Lower leg skin (tissue), 4 donors: ENCODE data around the gene ILDR2. TPM values are rescaled to one million over a fixed set of nuclear protein-coding genes. Genes with fewer than 3 reads are reported as not detected.

Experiments
- DNase-seq, 2 donors: peaks; one replicate each; pipeline ENCODE4 v3.0.0-alpha.2; 2019; ENCODE audit warnings: low spot score in 2 of 2
- H3K4me3 ChIP-seq: fragments of 200-600 bp; sonication (generic); 2 replicates; pipeline ENCODE4 v1.5.1; 2017; ENCODE audit warnings: mild to moderate bottlenecking, low read depth; ENCODE audit not compliant: poor library complexity, severe bottlenecking
- CTCF ChIP-seq, 3 donors: fragments of 450-650 bp; IDR thresholded peaks; one replicate each; pipeline ENCODE4 v1.5.1; 2016; ENCODE audit warnings: antibody characterized with exemption in 3 of 3, mild to moderate bottlenecking in 3 of 3, moderate library complexity in 2 of 3
- POLR2A ChIP-seq, 2 donors: fragments of 450-650 bp; IDR thresholded peaks; one replicate each; pipeline ENCODE4 v1.6.1; 2016 to 2017; ENCODE audit warnings: antibody characterized with exemption in 2 of 2, mild to moderate bottlenecking in 1 of 2, moderate library complexity in 1 of 2
- WGBS, 2 donors: methylation state at CpG; one replicate each; pipeline ENCODE4 v1.1.5; 2018; 5-methylcytosine and 5-hydroxymethylcytosine counted together
- intact Hi-C: fragments of 100-400 bp; cut with DNase I; formaldehyde crosslinking; loops from one replicate; pipeline ENCODE4 v1.15.0; 2023; ENCODE audit warnings: low total_unique reads
- total RNA-seq, 4 donors: library from RNA; depleted of rRNA; stranded (reverse); fragments of >200 nt; gene quantifications; one replicate each; pipeline ENCODE4 v1.1.0, GENCODE V29; 2016

The ILDR2 gene
- total RNA-seq, 4 donors from 2014 or later: 0.29 to 0.46 (median 0.42) TPM; not detected in 1

- H3K4me3 ChIP-seq: no peak overlapping the region
- TF ChIP-seq CTCF (IDR thresholded peaks at IDR 0.05) (no peak), POLR2A (IDR thresholded peaks at IDR 0.05) (no peak)
- DNase-seq: no peak
- intact Hi-C loops: no loop called here
- 93 to 95% methylated on average over 1 of the region's 1 CpG for WGBS, 2 donors
These were observed 14.4 kb downstream of the ILDR2 start for GRCh38 chr1:166960858-166961474.

GRCh38 chr1:166956872-166957271 lies 18.5 kb downstream of the ILDR2 start:
- no peak overlapping the region for H3K4me3 ChIP-seq
- no peak for DNase-seq
- 89 to 93% methylated on average over 2 of the region's 2 CpGs for WGBS, 2 donors
- TF ChIP-seq CTCF (IDR thresholded peaks at IDR 0.05) (no peak), POLR2A (IDR thresholded peaks at IDR 0.05) (no peak)
- intact Hi-C loops: no loop called here

DNA sequence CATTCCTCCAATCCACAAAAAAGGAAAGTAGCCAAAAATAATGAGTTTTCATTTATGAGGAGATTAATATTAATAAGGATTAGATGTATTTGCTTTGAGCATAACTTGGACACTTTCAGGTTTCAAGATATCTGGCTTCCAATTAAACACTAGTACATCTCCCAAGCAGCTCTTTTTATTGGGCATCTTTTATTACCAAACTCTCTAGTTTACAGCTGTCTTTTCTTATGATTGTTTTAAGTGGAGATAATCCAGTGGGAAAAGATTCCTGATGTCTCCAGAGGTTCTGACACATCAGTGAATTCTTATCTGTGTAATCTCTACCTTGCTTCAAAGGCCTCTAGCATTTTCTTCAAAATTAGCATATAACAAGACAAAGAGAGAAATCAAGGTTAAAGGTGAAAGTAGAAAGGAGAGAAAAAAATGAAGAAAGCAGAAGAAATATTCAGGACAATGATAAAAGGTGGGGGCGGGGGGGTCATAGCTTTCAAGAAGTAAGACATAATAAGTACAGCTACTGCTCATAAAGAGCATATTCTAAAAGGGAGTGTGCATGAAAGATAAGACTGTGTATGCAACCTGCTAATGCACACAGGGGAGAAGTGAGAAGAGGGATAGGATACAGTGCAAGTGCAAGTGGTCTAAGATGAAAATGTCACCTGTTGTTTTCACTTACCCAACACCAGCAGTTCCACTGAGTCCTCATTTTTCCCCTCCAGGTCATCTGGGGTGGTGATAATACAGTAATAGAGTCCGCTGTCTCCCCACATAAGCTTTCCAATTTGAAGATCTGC lies 19.1 kb downstream of the ILDR2 start:
- DNase-seq: no peak
- no peak for TF ChIP-seq POLR2A (IDR thresholded peaks at IDR 0.05)
- TF ChIP-seq CTCF (IDR thresholded peaks at IDR 0.05): no peak
- intact Hi-C loops: no loop called here
- WGBS, 2 donors: 73 to 94% methylated on average over 2 of the region's 2 CpGs
- no peak overlapping the region for H3K4me3 ChIP-seq

- no peak for TF ChIP-seq POLR2A (IDR thresholded peaks at IDR 0.05)
- TF ChIP-seq CTCF (IDR thresholded peaks at IDR 0.05): no peak
- intact Hi-C loops: no loop called here
- H3K4me3 ChIP-seq: no peak overlapping the region
- DNase-seq: no peak
These were observed 21.8 kb downstream of the ILDR2 start for GRCh38 chr1:166953491-166953890.

- DNase-seq: no peak
- TF ChIP-seq CTCF (IDR thresholded peaks at IDR 0.05) (no peak), POLR2A (IDR thresholded peaks at IDR 0.05) (no peak)
- intact Hi-C loops: no loop called here
- H3K4me3 ChIP-seq: no peak overlapping the region
- 46 to 54% methylated on average over 4 of the region's 4 CpGs for WGBS, 2 donors
These were observed 23.2 kb downstream of the ILDR2 start for GRCh38 chr1:166952002-166952746.
